ENCODE measurements around the gene DENND6B.
"Not testable (repeated sequence)": the region's sequence is repeated elsewhere in the genome, so short reads cannot be mapped to it uniquely, and the experiment has no call there.

The DENND6B gene

DNA sequence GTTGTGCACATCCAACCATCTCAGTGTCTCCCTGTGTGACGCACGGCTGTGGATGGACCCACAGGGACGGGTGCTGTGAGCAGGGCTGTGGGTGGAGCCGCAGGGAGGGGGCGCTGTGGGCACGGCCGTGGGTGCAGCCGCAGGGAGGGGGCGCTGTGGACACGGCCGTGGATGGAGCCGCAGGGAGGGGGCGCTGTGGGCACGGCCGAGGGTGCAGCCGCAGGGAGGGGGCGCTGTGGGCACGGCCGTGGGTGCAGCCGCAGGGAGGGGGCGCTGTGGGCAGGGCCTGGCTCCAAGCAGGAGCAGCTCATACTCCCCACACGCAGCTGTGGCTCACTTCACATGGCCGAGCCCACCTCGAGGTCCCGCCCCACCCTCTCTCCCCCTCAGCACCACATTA lies 50.7 kb downstream of the DENND6B start (continued):
- TF ChIP-seq, protein P1, sequence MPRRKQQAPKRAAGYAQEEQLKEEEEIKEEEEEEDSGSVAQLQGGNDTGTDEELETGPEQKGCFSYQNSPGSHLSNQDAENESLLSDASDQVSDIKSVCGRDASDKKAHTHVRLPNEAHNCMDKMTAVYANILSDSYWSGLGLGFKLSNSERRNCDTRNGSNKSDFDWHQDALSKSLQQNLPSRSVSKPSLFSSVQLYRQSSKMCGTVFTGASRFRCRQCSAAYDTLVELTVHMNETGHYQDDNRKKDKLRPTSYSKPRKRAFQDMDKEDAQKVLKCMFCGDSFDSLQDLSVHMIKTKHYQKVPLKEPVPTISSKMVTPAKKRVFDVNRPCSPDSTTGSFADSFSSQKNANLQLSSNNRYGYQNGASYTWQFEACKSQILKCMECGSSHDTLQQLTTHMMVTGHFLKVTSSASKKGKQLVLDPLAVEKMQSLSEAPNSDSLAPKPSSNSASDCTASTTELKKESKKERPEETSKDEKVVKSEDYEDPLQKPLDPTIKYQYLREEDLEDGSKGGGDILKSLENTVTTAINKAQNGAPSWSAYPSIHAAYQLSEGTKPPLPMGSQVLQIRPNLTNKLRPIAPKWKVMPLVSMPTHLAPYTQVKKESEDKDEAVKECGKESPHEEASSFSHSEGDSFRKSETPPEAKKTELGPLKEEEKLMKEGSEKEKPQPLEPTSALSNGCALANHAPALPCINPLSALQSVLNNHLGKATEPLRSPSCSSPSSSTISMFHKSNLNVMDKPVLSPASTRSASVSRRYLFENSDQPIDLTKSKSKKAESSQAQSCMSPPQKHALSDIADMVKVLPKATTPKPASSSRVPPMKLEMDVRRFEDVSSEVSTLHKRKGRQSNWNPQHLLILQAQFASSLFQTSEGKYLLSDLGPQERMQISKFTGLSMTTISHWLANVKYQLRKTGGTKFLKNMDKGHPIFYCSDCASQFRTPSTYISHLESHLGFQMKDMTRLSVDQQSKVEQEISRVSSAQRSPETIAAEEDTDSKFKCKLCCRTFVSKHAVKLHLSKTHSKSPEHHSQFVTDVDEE (CRISPR knock-in tag; IDR thresholded peaks at IDR 0.05), result no peak
- no peak for TF ChIP-seq BACH2 (CRISPR knock-in tag; IDR thresholded peaks at IDR 0.05; ENCODE audit: borderline replicate concordance)
- TF ChIP-seq, protein P2, sequence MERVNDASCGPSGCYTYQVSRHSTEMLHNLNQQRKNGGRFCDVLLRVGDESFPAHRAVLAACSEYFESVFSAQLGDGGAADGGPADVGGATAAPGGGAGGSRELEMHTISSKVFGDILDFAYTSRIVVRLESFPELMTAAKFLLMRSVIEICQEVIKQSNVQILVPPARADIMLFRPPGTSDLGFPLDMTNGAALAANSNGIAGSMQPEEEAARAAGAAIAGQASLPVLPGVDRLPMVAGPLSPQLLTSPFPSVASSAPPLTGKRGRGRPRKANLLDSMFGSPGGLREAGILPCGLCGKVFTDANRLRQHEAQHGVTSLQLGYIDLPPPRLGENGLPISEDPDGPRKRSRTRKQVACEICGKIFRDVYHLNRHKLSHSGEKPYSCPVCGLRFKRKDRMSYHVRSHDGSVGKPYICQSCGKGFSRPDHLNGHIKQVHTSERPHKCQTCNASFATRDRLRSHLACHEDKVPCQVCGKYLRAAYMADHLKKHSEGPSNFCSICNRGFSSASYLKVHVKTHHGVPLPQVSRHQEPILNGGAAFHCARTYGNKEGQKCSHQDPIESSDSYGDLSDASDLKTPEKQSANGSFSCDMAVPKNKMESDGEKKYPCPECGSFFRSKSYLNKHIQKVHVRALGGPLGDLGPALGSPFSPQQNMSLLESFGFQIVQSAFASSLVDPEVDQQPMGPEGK (CRISPR knock-in tag; IDR thresholded peaks at IDR 0.05; ENCODE audit: borderline replicate concordance), result no peak

DNA sequence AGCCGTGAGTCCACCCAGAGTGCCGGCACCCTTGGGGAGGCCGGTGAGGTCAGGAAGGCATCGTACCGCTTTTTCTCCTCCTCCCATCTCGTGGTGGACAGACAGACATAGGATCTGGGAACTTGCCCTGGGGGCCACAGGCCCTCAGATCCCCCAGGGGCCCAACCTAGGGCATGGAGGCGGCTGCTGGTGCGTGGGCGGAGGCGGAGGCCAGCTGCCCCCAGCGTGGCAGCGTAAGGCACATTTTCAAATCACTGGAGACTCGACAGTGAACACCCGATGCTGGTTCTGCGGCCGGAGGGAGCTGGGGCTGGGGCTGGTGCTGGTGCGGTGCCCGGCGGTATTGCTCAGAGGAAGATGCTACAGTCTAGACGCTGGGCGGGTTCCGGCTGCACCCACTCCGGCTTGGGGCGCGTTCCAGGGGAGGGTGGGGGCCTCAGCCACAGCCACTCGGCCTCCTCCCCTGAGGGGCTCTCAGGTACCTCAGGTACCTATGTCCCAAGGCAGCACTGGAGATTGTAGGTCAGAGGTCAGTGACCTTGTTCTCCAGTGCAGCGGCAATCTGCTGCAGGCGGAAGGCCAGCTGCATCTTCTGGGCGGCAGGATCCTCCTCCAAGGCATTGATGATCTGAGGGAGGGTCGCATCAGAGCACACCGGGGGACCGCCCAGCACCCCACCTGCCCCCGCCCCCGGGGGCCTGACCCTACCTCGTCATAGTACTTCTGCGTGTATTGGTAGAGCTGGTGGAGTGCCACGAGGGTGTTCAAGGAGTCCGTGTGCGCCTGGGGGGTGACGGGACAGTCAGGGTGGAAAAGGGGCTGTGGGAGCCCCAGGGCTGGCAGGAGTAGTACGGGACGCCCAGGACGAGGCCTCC lies 51.4 kb downstream of the DENND6B start:
- TF ChIP-seq ESRRG (CRISPR knock-in tag; IDR thresholded peaks at IDR 0.05) (no peak), GLIS3 (CRISPR knock-in tag; IDR thresholded peaks at IDR 0.05) (no peak), TOX (CRISPR knock-in tag; IDR thresholded peaks at IDR 0.05; ENCODE audit: borderline replicate concordance) (no peak), ZNF8 (CRISPR knock-in tag; IDR thresholded peaks at IDR 0.05) (no peak), RARB (CRISPR knock-in tag; IDR thresholded peaks at IDR 0.05) (no peak), BACH2 (CRISPR knock-in tag; IDR thresholded peaks at IDR 0.05; ENCODE audit: borderline replicate concordance) (no peak), CSDC2 (CRISPR knock-in tag; IDR thresholded peaks at IDR 0.05) (no peak), OSR1 (CRISPR knock-in tag; IDR thresholded peaks at IDR 0.05) (no peak), TCF4 (CRISPR knock-in tag; IDR thresholded peaks at IDR 0.05; ENCODE audit: borderline replicate concordance) (no peak), ZC3H10 (CRISPR knock-in tag; IDR thresholded peaks at IDR 0.05) (no peak), ZNF565 (CRISPR knock-in tag; conservative IDR thresholded peaks at IDR 0.05; ENCODE audit: low read depth) (no peak), SNAI2 (CRISPR knock-in tag; IDR thresholded peaks at IDR 0.05) (no peak)
- TF ChIP-seq, protein P2 (CRISPR knock-in tag; IDR thresholded peaks at IDR 0.05; ENCODE audit: borderline replicate concordance), result no peak
- TF ChIP-seq, protein P3, sequence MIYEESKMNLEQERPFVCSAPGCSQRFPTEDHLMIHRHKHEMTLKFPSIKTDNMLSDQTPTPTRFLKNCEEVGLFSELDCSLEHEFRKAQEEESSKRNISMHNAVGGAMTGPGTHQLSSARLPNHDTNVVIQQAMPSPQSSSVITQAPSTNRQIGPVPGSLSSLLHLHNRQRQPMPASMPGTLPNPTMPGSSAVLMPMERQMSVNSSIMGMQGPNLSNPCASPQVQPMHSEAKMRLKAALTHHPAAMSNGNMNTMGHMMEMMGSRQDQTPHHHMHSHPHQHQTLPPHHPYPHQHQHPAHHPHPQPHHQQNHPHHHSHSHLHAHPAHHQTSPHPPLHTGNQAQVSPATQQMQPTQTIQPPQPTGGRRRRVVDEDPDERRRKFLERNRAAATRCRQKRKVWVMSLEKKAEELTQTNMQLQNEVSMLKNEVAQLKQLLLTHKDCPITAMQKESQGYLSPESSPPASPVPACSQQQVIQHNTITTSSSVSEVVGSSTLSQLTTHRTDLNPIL (CRISPR knock-in tag; IDR thresholded peaks at IDR 0.05; ENCODE audit: low read depth), result no peak
- no peak for ATAC-seq

DNA sequence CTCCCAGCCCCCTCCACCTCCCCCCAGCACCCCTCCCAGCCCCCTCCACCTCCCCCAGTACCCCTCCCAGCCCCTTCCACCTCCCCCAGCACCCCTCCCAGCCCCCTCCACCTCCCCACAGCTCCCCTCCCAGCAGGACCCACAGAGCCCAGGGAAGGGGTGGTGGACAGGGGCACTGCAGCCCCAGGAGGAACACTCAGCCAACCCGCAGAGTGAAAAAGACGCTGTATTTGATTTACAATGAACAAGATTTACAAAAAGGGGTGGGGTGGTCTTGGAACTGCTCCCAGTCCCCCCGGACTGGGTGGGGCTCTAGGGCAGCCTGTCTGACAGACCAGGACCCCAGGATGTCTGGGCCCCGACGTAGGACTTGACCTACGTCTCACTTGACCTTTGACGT lies 52.0 kb downstream of the DENND6B start:
- ATAC-seq, result no peak

DNA sequence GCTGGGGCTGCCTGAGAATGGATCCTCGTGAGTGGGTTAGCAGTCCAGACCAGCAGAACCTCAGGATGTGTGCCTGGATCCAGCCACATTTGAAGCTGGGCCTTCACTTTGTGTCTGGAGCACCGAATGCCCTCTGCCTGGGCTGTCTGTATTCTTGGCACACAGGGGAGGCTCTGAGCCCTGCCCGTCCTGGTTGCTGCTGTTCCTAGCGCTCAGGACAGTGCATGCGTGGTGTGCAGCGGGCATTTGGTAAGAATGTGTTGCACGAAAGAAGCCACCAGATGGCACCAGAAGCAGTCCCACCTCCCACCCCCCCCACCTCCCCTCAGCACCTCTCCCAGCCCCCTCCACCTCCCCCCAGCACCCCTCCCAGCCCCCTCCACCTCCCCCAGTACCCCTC lies 52.5 kb downstream of the DENND6B start:
- no peak for TF ChIP-seq ZNF8 (CRISPR knock-in tag; IDR thresholded peaks at IDR 0.05)
- no peak for TF ChIP-seq CSDC2 (CRISPR knock-in tag; IDR thresholded peaks at IDR 0.05)
- no peak for TF ChIP-seq ZFP3 (CRISPR knock-in tag; IDR thresholded peaks at IDR 0.05)
- TF ChIP-seq, protein P3 (CRISPR knock-in tag; IDR thresholded peaks at IDR 0.05; ENCODE audit: low read depth), result no peak
- TF ChIP-seq, protein P2 (CRISPR knock-in tag; IDR thresholded peaks at IDR 0.05; ENCODE audit: borderline replicate concordance), result no peak

More for the DNA sequence above, 52.0 kb downstream of the DENND6B start:
- TF ChIP-seq ISL1 (CRISPR knock-in tag; IDR thresholded peaks at IDR 0.05) (no peak), ARNTL (CRISPR knock-in tag; IDR thresholded peaks at IDR 0.05; ENCODE audit: borderline replicate concordance, low read depth) (no peak), RARB (CRISPR knock-in tag; IDR thresholded peaks at IDR 0.05) (no peak), TOX (CRISPR knock-in tag; IDR thresholded peaks at IDR 0.05; ENCODE audit: borderline replicate concordance) (no peak), BACH2 (CRISPR knock-in tag; IDR thresholded peaks at IDR 0.05; ENCODE audit: borderline replicate concordance) (no peak), CSDC2 (CRISPR knock-in tag; IDR thresholded peaks at IDR 0.05) (no peak), ESRRG (CRISPR knock-in tag; IDR thresholded peaks at IDR 0.05) (no peak)

DNA sequence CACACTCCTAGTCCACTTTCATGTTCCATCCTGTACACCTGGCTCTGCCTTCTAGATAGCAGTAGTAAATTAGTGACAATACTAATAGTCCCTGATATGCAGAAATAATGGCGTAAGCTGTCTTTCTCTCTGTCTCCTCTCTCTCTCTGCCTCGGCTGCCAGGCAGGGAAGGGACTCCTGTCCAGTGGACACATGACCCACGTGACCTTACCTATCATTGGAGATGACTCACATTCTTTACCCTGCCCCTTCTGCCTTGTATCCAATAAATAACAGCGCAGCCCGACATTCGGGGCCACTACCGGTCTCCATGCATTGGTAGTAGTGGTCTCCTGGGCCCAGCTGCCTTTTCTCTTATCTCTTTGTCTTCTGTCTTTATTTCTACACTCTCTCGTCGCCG lies 53.0 kb downstream of the DENND6B start:
- not testable (repeated sequence) for ATAC-seq

More for the DNA sequence above, 52.5 kb downstream of the DENND6B start:
- ATAC-seq, result peak; percentile 18

DNA sequence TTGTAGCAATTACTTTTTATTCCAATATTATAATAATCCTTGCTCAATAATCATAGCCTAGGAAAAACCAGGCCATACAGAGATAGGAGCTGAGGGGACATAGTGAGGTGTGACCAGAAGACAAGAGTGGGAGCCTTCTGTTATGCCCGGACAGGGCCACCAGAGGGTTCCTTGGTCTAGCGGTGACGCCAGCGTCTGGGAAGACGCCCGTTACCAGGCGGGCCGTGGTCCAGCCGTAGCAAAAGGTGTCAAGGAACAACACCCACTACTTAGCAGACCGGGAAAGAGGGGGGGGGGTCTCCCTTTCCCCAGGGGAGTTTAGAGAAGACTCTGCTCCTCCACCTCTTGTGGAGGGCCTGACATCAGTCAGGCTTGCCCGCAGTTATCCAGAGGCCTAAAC lies 53.5 kb downstream of the DENND6B start:
- ATAC-seq, result not testable (repeated sequence)
